Measurements from ENCODE around the gene GLB1L2.

Gene GLB1L2

DNA sequence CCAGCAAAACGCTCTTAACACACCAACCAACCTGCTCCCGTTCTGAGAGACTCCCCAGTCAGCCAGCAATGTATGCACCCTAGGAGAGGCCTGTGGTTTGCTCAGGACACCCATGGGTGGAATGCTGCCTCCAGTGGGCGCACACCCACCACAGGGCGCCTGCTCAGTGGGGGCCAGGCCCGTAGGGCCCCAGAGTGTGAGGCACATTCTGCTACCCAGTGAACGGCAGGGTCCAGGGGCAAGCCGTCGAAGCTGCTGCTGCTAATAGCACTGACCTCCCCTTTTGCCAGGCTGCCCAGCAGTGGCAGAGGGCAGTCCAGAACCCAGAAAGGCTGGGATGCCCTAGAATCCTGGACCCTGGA, 67.5 kb downstream of the GLB1L2 start:
- TF ChIP-seq GATA1 (IDR thresholded peaks at IDR 0.05; ENCODE audit: low read depth, low read length) (no peak), POLR2A (IDR thresholded peaks at IDR 0.05; ENCODE audit: low read length) (no peak)
- DNase-seq, result no peak

DNA sequence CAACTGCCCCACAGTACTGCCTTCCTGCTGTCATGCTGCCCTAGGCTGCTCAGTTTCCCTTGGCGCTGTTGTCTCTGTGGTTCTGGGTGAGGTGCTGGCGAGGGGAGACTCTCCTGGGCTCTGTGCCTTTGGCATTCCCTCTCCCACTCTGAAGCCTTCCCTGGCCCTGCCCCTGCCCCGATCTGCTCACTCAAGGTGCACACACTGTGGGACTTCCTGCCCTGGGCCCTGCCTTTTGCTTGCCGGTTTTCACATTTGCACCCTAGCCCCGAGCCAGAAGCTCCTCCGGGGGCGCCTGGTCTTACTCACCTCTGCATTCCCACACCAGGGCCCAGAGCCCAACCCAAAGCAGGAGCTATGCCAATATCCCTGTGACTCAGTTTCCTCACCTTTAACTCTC, 68.2 kb downstream of the GLB1L2 start:
- no peak for DNase-seq
- TF ChIP-seq GATA1 (IDR thresholded peaks at IDR 0.05; ENCODE audit: low read depth, low read length) (no peak), POLR2A (IDR thresholded peaks at IDR 0.05; ENCODE audit: low read length) (no peak)

- TF ChIP-seq GATA1 (IDR thresholded peaks at IDR 0.05; ENCODE audit: low read depth, low read length), result no peak
- TF ChIP-seq POLR2A (IDR thresholded peaks at IDR 0.05; ENCODE audit: low read length), result no peak
- no peak for DNase-seq
These were observed 70.3 kb downstream of the GLB1L2 start for GRCh38 chr11:134401825-134402809.

DNA sequence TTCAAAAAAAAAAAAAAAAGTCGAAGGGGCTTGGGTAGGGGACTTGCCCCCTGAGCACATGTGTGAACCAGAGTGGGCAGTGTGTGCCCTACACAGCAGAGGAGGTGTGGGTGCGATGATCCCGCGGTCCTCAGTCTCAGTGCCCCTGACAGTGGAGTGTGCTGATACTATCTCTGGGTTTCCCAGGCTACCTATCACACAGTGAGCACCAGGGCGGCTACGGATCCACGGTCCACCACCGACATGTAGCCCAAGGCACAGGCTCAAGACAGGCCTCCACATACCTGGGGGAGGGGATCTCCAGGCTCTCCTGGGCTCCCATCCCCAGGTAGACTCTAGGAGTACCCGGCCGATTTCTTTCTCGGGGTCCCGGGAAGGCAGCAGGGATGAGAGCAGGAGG, 71.1 kb downstream of the GLB1L2 start:
- TF ChIP-seq GATA1 (IDR thresholded peaks at IDR 0.05; ENCODE audit: low read depth, low read length) (no peak), POLR2A (IDR thresholded peaks at IDR 0.05; ENCODE audit: low read length) (no peak)
- no peak for DNase-seq

DNA sequence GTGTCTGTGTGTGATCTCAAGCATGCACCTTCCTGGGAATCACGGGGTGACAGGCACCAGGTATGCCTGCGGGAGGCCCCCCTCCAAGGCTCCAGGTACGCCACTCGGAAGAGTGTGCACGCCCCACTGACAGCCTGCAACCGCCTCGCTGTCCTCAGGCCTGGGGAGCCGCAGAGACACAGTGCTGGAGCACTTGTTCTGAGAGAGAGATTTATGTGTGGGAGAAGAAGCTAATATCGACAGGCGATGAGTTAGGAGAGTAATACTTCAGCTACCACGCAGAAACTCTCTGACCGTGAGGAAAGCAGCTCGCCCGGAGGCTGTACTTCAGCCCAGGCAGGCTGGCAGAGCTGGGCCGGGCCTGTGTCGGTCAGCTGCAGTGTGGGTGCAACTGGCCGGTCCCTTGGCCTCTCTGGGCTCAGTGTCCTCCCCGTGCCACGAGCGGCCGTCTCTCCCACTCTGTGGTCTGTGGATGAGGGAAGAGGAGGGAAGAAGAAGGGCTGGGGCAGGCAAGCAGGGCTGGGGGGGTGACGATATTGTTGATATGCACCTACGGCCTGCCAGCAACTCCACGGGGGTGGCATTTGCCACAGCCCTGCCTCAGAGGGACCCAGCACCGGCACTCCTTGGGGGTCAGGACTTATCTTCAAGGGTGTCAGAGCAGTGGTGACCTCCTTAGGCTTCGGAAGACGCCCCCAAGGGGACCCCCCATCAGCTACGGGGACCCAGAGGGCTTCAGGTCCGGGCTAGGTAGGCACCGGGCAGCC, 73.0 kb downstream of the GLB1L2 start:
- DNase-seq, result no peak
- TF ChIP-seq POLR2A (IDR thresholded peaks at IDR 0.05; ENCODE audit: low read length), result no peak

- no peak for TF ChIP-seq GATA1 (IDR thresholded peaks at IDR 0.05; ENCODE audit: low read depth, low read length)
- no peak for DNase-seq
These were observed 73.6 kb downstream of the GLB1L2 start for GRCh38 chr11:134405436-134405835.

DNA sequence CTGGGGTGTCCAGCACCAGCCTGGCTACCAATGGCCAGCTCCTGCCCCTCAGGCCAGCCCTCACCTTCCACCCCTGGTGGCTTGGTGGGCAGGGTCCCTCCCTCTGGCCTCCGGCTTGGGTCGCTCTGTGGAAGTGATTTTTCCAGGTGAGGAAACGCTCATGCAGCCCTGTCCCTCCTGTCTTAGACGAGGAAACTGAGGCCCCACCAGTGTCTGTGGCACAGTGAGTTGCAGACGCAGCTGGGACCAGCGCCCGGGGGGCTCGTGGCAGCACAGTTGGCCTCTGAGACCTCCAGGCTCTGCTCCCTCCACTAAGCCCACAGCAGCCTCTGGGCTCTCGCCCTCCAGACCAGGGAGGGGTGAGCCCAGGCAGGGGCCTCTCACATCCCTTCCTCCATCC, 74.1 kb downstream of the GLB1L2 start:
- TF ChIP-seq GATA1 (IDR thresholded peaks at IDR 0.05; ENCODE audit: low read depth, low read length), result no peak
- no peak for TF ChIP-seq POLR2A (IDR thresholded peaks at IDR 0.05; ENCODE audit: low read length)
- DNase-seq, result no peak

GRCh38 chr11:134406264-134407185, 74.7 kb downstream of the GLB1L2 start:
- DNase-seq, result no peak
- TF ChIP-seq GATA1 (IDR thresholded peaks at IDR 0.05; ENCODE audit: low read depth, low read length) (no peak), POLR2A (IDR thresholded peaks at IDR 0.05; ENCODE audit: low read length) (no peak)

GRCh38 chr11:134407321-134407828, 75.6 kb downstream of the GLB1L2 start:
- no peak for DNase-seq
- no peak for TF ChIP-seq GATA1 (IDR thresholded peaks at IDR 0.05; ENCODE audit: low read depth, low read length)
- no peak for TF ChIP-seq POLR2A (IDR thresholded peaks at IDR 0.05; ENCODE audit: low read length)

DNA sequence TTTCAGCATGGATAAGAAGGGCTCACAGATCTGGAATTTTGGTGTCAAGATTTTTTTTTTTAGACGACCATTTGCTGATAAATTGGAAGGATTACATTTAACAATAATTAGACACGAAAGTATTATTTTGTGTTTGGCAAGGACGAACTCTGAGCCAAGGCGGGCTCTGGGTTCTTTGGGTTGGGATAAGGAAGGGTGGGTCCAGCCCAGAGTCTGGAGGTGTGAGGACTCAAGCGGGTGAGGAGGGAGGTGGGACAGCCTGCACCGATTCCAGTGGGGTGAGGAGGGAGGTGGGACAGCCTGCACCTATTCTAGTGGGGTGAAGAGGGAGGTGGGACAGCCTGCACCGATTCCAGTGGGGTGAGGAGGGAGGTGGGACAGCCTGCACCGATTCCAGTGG, 76.1 kb downstream of the GLB1L2 start:
- TF ChIP-seq GATA1 (IDR thresholded peaks at IDR 0.05; ENCODE audit: low read depth, low read length) (no peak), POLR2A (IDR thresholded peaks at IDR 0.05; ENCODE audit: low read length) (no peak)
- no peak for DNase-seq

GRCh38 chr11:134409552-134410429, 78.0 kb downstream of the GLB1L2 start:
- no peak for DNase-seq
- TF ChIP-seq GATA1 (IDR thresholded peaks at IDR 0.05; ENCODE audit: low read depth, low read length), result no peak
- no peak for TF ChIP-seq POLR2A (IDR thresholded peaks at IDR 0.05; ENCODE audit: low read length)

DNA sequence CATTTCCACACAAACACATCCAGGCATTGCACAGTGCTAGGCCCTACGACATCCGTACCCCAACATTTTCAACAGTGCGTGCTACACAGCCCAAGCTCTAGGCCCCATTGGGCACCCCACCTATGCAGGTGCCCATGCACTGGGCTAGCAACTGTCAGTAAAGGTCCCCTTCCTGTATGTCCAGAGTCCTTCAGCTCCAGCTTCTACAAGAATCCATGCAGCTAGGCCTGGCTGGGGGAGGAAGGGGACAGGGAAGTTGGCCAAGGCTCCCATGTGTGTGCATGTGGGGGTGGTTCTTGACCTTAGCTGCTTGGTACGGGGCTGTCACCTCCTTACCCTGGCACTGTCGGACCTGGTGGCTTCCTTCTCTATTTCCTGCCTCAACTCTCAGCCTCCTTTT, 79.0 kb downstream of the GLB1L2 start:
- no peak for TF ChIP-seq POLR2A (IDR thresholded peaks at IDR 0.05; ENCODE audit: low read length)
- no peak for DNase-seq
